WTC11 (cell line): ENCODE data around the gene WNT3A. TPM values are rescaled to one million over a fixed set of nuclear protein-coding genes. Genes with fewer than 3 reads are reported as not detected.

Experiments
- ATAC-seq: fragments of 200-7000 bp; cut with Tn5 transposase; 2 replicates; pipeline ENCODE4 v1.10.0; 2021; ENCODE audit warnings: mild to moderate bottlenecking, moderate library complexity
- CTCF ChIA-PET: fragments of 300-600 bp; sonication (Branson Sonifier 250); formaldehyde crosslinking; loops from one replicate; lab custom pipeline; 2021; ENCODE audit warnings: antibody characterized with exemption; lab: Charles Lee
- POLR2A ChIA-PET: fragments of 350-600 bp; sonication (Branson Sonifier 250); formaldehyde crosslinking; loops from one replicate; lab custom pipeline; 2021; ENCODE audit warnings: antibody characterized with exemption; lab: Charles Lee
- DNase-seq: peaks from one replicate; pipeline ENCODE4 v3.0.0; 2021; ENCODE audit warnings: low spot score
- H3K27ac Mint-ChIP-seq: 2 replicates; pipeline ENCODE4 v1.8.0; 2021; ENCODE audit warnings: mixed read lengths
- H3K27me3 Mint-ChIP-seq: 2 replicates; pipeline ENCODE4 v1.8.0; 2021; ENCODE audit warnings: low read depth, mild to moderate bottlenecking, moderate library complexity, mixed read lengths
- H3K36me3 Mint-ChIP-seq: 2 replicates; pipeline ENCODE4 v1.8.0; 2021; ENCODE audit warnings: mixed read lengths
- H3K4me1 Mint-ChIP-seq: 2 replicates; pipeline ENCODE4 v1.8.0; 2022; ENCODE audit warnings: mixed read lengths
- H3K4me3 Mint-ChIP-seq: 2 replicates; pipeline ENCODE4 v1.8.0; 2021; ENCODE audit warnings: mild to moderate bottlenecking, moderate library complexity, mixed read lengths
- H3K9me3 Mint-ChIP-seq: 2 replicates; pipeline ENCODE4 v1.8.0; 2021; ENCODE audit warnings: mixed read lengths
- CBFB ChIP-seq: sonication (generic); formaldehyde crosslinking; IDR thresholded peaks from 2 replicates; pipeline ENCODE4 v1.8.1; 2022; ENCODE audit warnings: mild to moderate bottlenecking, low read depth, missing genetic modification reagents
- FOXP1 ChIP-seq: sonication (generic); formaldehyde crosslinking; IDR thresholded peaks from 2 replicates; pipeline ENCODE4 v1.8.0; 2022; ENCODE audit warnings: missing genetic modification reagents, mild to moderate bottlenecking, moderate library complexity, borderline replicate concordance
- IRF1 ChIP-seq: sonication (generic); formaldehyde crosslinking; IDR thresholded peaks from 2 replicates; pipeline ENCODE4 v1.8.0; 2023; ENCODE audit warnings: missing genetic modification reagents
- MAX ChIP-seq: sonication (generic); formaldehyde crosslinking; IDR thresholded peaks from 2 replicates; pipeline ENCODE4 v1.8.0; 2022; ENCODE audit warnings: mild to moderate bottlenecking, missing genetic modification reagents
- MYBL2 ChIP-seq: sonication (generic); formaldehyde crosslinking; IDR thresholded peaks from 2 replicates; pipeline ENCODE4 v1.8.1; 2023; ENCODE audit warnings: mild to moderate bottlenecking, moderate library complexity, missing genetic modification reagents
- NFATC4 ChIP-seq: fragments of 250-450 bp; sonication (Bioruptor Pico); IDR thresholded peaks from 2 replicates; pipeline ENCODE4 v1.9.0; 2021; ENCODE audit warnings: mild to moderate bottlenecking
- NR1H2 ChIP-seq: sonication (generic); formaldehyde crosslinking; IDR thresholded peaks from 2 replicates; pipeline ENCODE4 v1.9.0; 2021; ENCODE audit warnings: mild to moderate bottlenecking, moderate library complexity, missing genetic modification reagents
- NR2C2 ChIP-seq: sonication (generic); formaldehyde crosslinking; IDR thresholded peaks from 2 replicates; pipeline ENCODE4 v1.8.0; 2022; ENCODE audit warnings: mild to moderate bottlenecking, missing genetic modification reagents
- PREB ChIP-seq: sonication (generic); formaldehyde crosslinking; IDR thresholded peaks from 2 replicates; pipeline ENCODE4 v1.8.1; 2022; ENCODE audit warnings: mild to moderate bottlenecking, missing genetic modification reagents, moderate library complexity, borderline replicate concordance
- SOX15 ChIP-seq: fragments of 250-450 bp; sonication (Bioruptor Pico); IDR thresholded peaks from 2 replicates; pipeline ENCODE4 v1.9.0; 2021; ENCODE audit warnings: mild to moderate bottlenecking
- ZMAT4 ChIP-seq: fragments of 250-450 bp; sonication (Bioruptor Pico); IDR thresholded peaks from 2 replicates; pipeline ENCODE4 v1.9.0; 2021; ENCODE audit warnings: mild to moderate bottlenecking
- ZNF416 ChIP-seq: fragments of 250-450 bp; sonication (Bioruptor Pico); IDR thresholded peaks from 2 replicates; pipeline ENCODE4 v1.9.0; 2021; ENCODE audit warnings: mild to moderate bottlenecking, inconsistent platforms
- ZNF423 ChIP-seq: fragments of 250-450 bp; sonication (Bioruptor Pico); IDR thresholded peaks from 2 replicates; pipeline ENCODE4 v2.1.2; 2022; ENCODE audit warnings: mild to moderate bottlenecking, moderate library complexity
- ZNF671 ChIP-seq: fragments of 250-450 bp; sonication (Bioruptor Pico); IDR thresholded peaks from 2 replicates; pipeline ENCODE4 v1.8.0; 2021; ENCODE audit warnings: mild to moderate bottlenecking
- total RNA-seq: library from RNA; stranded (reverse); gene quantifications from 3 replicates; pipeline ENCODE4 v1.2.3, GENCODE V29; 2021
- TF ChIP-seq, protein P1 (sequence below): sonication (generic); formaldehyde crosslinking; IDR thresholded peaks from 2 replicates; pipeline ENCODE4 v1.8.1; 2023; ENCODE audit warnings: mild to moderate bottlenecking, missing genetic modification reagents
- TF ChIP-seq, protein P2 (sequence below): fragments of 250-450 bp; sonication (Bioruptor Pico); IDR thresholded peaks from 2 replicates; pipeline ENCODE4 v1.9.0; 2021; ENCODE audit warnings: mild to moderate bottlenecking, borderline replicate concordance
- TF ChIP-seq, protein P3 (sequence below): fragments of 250-450 bp; sonication (Bioruptor Pico); IDR thresholded peaks from 2 replicates; pipeline ENCODE4 v2.1.2; 2022; ENCODE audit warnings: mild to moderate bottlenecking, moderate library complexity

Gene WNT3A
- total RNA-seq, 1 experiment from 2014 or later, result 0.17 TPM

DNA sequence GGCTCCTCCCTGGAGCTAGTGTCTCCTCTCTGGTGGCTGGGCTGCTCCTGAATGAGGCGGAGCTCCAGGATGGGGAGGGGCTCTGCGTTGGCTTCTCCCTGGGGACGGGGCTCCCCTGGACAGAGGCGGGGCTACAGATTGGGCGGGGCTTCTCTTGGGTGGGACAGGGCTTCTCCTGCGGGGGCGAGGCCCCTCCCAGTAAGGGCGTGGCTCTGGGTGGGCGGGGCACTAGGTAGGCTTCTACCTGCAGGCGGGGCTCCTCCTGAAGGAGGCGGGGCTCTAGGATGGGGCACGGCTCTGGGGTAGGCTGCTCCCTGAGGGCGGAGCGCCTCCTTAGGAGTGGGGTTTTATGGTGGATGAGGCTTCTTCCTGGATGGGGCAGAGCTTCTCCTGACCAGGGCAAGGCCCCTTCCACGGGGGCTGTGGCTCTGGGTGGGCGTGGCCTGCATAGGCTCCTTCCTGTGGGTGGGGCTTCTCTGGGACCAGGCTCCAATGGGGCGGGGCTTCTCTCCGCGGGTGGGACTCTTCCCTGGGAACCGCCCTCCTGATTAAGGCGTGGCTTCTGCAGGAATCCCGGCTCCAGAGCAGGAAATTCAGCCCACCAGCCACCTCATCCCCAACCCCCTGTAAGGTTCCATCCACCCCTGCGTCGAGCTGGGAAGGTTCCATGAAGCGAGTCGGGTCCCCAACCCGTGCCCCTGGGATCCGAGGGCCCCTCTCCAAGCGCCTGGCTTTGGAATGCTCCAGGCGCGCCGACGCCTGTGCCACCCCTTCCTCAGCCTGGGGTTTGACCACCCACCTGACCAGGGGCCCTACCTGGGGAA, 53.0 kb downstream of the WNT3A start (continued):
- TF ChIP-seq IRF1, result no peak

DNA sequence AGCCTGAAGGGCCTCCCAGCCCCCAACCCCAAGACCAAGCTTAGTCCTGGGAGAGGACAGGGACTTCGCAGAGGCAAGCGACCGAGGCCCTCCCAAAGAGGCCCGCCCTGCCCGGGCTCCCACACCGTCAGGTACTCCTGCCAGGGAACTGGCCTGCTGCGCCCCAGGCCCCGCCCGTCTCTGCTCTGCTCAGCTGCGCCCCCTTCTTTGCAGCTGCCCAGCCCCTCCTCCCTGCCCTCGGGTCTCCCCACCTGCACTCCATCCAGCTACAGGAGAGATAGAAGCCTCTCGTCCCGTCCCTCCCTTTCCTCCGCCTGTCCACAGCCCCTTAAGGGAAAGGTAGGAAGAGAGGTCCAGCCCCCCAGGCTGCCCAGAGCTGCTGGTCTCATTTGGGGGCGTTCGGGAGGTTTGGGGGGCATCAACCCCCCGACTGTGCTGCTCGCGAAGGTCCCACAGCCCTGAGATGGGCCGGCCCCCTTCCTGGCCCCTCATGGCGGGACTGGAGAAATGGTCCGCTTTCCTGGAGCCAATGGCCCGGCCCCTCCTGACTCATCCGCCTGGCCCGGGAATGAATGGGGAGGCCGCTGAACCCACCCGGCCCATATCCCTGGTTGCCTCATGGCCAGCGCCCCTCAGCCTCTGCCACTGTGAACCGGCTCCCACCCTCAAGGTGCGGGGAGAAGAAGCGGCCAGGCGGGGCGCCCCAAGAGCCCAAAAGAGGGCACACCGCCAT, 53.8 kb downstream of the WNT3A start:
- H3K27me3 Mint-ChIP-seq, result peaks cover 91% of the 10 kb centered on the region
- no peaks in the 10 kb centered on the region for H3K9me3 Mint-ChIP-seq
- peaks cover 5% of the 10 kb centered on the region for H3K4me1 Mint-ChIP-seq
- POLR2A ChIA-PET, result interaction anchor here (0.9 to 1.0 kb wide), 3 partner anchors 12 to 22 kb away, joined by 3 read pairs; partner anchors contain the start of gene ARF1
- no peaks in the 10 kb centered on the region for H3K36me3 Mint-ChIP-seq
- ATAC-seq, result peak; percentile 46
- CTCF ChIA-PET, result interaction anchor here (0.5 to 3.9 kb wide), 18 partner anchors 12 to 867 kb away, joined by 3 to 71 read pairs (median 4); partner anchors contain the start of genes ARF1 and WNT3A
- peak overlapping the region; percentile 74 for H3K4me3 Mint-ChIP-seq
- H3K27ac Mint-ChIP-seq, result no peak overlapping the region
- DNase-seq, result peak; percentile 76
- TF ChIP-seq ZNF416, result no peak
- TF ChIP-seq PREB (CRISPR knock-in tag), result no peak
- TF ChIP-seq, protein P1, sequence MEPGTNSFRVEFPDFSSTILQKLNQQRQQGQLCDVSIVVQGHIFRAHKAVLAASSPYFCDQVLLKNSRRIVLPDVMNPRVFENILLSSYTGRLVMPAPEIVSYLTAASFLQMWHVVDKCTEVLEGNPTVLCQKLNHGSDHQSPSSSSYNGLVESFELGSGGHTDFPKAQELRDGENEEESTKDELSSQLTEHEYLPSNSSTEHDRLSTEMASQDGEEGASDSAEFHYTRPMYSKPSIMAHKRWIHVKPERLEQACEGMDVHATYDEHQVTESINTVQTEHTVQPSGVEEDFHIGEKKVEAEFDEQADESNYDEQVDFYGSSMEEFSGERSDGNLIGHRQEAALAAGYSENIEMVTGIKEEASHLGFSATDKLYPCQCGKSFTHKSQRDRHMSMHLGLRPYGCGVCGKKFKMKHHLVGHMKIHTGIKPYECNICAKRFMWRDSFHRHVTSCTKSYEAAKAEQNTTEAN (CRISPR knock-in tag), result no peak
- TF ChIP-seq, protein P2, sequence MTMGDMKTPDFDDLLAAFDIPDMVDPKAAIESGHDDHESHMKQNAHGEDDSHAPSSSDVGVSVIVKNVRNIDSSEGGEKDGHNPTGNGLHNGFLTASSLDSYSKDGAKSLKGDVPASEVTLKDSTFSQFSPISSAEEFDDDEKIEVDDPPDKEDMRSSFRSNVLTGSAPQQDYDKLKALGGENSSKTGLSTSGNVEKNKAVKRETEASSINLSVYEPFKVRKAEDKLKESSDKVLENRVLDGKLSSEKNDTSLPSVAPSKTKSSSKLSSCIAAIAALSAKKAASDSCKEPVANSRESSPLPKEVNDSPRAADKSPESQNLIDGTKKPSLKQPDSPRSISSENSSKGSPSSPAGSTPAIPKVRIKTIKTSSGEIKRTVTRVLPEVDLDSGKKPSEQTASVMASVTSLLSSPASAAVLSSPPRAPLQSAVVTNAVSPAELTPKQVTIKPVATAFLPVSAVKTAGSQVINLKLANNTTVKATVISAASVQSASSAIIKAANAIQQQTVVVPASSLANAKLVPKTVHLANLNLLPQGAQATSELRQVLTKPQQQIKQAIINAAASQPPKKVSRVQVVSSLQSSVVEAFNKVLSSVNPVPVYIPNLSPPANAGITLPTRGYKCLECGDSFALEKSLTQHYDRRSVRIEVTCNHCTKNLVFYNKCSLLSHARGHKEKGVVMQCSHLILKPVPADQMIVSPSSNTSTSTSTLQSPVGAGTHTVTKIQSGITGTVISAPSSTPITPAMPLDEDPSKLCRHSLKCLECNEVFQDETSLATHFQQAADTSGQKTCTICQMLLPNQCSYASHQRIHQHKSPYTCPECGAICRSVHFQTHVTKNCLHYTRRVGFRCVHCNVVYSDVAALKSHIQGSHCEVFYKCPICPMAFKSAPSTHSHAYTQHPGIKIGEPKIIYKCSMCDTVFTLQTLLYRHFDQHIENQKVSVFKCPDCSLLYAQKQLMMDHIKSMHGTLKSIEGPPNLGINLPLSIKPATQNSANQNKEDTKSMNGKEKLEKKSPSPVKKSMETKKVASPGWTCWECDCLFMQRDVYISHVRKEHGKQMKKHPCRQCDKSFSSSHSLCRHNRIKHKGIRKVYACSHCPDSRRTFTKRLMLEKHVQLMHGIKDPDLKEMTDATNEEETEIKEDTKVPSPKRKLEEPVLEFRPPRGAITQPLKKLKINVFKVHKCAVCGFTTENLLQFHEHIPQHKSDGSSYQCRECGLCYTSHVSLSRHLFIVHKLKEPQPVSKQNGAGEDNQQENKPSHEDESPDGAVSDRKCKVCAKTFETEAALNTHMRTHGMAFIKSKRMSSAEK (CRISPR knock-in tag), result no peak
- TF ChIP-seq ZNF671 (CRISPR knock-in tag), result no peak
- no peak for TF ChIP-seq IRF1

DNA sequence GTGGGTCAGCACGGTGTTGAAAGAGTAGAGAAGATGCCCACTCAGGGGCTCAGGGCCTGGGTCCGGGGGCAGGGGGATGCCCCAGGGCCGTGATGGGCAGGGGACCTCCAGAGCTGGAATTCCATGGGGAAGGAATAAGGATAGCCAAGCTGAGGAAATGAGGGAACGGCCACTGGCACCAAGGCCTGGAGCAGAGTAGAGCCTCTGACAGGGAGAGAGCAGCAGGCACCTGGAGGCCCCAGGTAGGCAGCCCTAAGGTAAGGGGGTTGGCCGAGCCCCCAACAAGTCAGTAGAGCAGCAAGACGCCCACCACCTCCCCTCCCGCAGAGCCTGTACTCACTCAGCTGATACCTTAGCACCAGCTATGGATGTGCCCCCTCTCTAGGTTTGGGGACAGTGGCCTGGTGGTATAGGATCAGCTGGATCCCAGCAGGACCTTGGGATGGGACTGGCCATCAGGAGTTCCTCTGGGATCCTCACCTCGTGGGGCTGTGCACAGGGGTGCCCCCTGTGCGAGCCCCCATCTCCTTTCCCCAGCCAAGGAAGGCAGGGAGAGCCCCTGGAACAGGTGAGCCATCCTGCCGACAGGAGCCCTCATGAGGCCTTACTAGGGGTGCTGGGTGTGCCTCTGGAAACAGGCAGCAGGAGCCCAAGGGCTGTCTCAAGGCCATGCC, 54.8 kb downstream of the WNT3A start:
- Mint-ChIP-seq H3K27ac (no peak overlapping the region), H3K4me1 (peaks cover 5% of the 10 kb centered on the region), H3K36me3 (no peaks in the 10 kb centered on the region), H3K4me3 (peak overlapping the region; percentile 74), H3K9me3 (no peaks in the 10 kb centered on the region), H3K27me3 (peaks cover 91% of the 10 kb centered on the region)
- ChIA-PET POLR2A (interaction anchor here (1.0 kb wide), 1 partner anchor 13 kb away, joined by 3 read pairs; no protein-coding TSS in a partner anchor), CTCF (interaction anchor here (0.6 to 3.9 kb wide), 8 partner anchors 12 to 108 kb away, joined by 3 to 71 read pairs (median 4); partner anchors contain the start of gene WNT3A)
- ATAC-seq (no peak), DNase-seq (no peak)
- TF ChIP-seq NR2C2 (CRISPR knock-in tag), result no peak
- TF ChIP-seq, protein P3, sequence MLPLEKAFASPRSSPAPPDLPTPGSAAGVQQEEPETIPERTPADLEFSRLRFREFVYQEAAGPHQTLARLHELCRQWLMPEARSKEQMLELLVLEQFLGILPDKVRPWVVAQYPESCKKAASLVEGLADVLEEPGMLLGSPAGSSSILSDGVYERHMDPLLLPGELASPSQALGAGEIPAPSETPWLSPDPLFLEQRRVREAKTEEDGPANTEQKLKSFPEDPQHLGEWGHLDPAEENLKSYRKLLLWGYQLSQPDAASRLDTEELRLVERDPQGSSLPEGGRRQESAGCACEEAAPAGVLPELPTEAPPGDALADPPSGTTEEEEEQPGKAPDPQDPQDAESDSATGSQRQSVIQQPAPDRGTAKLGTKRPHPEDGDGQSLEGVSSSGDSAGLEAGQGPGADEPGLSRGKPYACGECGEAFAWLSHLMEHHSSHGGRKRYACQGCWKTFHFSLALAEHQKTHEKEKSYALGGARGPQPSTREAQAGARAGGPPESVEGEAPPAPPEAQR (CRISPR knock-in tag), result no peak
- TF ChIP-seq IRF1, result no peak
- TF ChIP-seq ZMAT4 (CRISPR knock-in tag), result no peak
- no peak for TF ChIP-seq MYBL2 (CRISPR knock-in tag)
- no peak for TF ChIP-seq FOXP1 (CRISPR knock-in tag)
- no peak for TF ChIP-seq SOX15
- TF ChIP-seq MAX (CRISPR knock-in tag), result no peak
- no peak for TF ChIP-seq NR1H2 (CRISPR knock-in tag)
- TF ChIP-seq NFATC4 (CRISPR knock-in tag), result no peak
- no peak for TF ChIP-seq ZNF423
- no peak for TF ChIP-seq ZNF671 (CRISPR knock-in tag)
- TF ChIP-seq CBFB (CRISPR knock-in tag), result no peak
